H7 (cell line): ENCODE results near the gene TAF11L5. TPM values are rescaled to one million over a fixed set of nuclear protein-coding genes. Genes with fewer than 3 reads are reported as not detected.
"Not testable (repeated sequence)": the region's sequence is repeated elsewhere in the genome, so short reads cannot be mapped to it uniquely, and the experiment has no call there.

Experiments used
- DNase-seq: peaks from one replicate; pipeline ENCODE4 v3.0.0; 2012
- H3K27me3 ChIP-seq: 2 replicates; pipeline ENCODE4 v1.6.0; 2011; ENCODE audit warnings: mild to moderate bottlenecking, low read length; ENCODE audit not compliant: control insufficient read depth, insufficient read depth
- H3K36me3 ChIP-seq: replicated peaks from 2 replicates; pipeline ENCODE4 v1.5.1; 2011; ENCODE audit warnings: low read length; ENCODE audit not compliant: control insufficient read depth, insufficient read depth
- H3K4me3 ChIP-seq: 2 replicates; pipeline ENCODE4 v1.5.1; 2011; ENCODE audit warnings: low read depth, mild to moderate bottlenecking, control low read depth, low read length, moderate library complexity; ENCODE audit not compliant: insufficient read depth
- total RNA-seq: library from RNA; depleted of rRNA; stranded (reverse); fragments of >200 nt; shearing (Covaris generic); gene quantifications from 2 replicates; pipeline ENCODE4 v1.2.3, GENCODE V29; 2014; rRNA removed

Gene TAF11L5
- total RNA-seq: not detected in 2 replicates

DNA sequence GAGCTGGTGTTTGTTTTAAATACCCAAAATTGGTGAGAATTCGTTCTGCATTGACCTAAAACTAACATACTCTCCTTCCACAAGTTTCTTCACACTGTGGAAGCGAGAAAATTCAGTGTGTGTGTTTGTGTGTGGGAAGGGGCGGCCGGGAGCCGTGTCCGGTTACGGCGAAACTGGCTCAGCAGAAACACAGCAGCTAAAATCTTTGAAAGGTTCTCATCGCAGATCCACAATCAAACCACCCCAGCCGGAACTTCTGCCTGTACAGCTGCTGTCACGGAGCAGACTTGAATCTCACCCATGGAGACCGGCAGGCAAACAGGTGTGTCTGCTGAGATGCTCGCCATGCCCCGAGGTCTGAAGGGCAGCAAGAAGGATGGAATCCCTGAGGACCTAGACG, at the start of gene TAF11L5:
TSS of gene TAF11L5 (plus strand) at position 301 of the 400 bp plus-strand sequence.
- DNase-seq, H3K4me3 ChIP-seq, H3K27me3 ChIP-seq, H3K36me3 ChIP-seq: not testable (repeated sequence)

DNA sequence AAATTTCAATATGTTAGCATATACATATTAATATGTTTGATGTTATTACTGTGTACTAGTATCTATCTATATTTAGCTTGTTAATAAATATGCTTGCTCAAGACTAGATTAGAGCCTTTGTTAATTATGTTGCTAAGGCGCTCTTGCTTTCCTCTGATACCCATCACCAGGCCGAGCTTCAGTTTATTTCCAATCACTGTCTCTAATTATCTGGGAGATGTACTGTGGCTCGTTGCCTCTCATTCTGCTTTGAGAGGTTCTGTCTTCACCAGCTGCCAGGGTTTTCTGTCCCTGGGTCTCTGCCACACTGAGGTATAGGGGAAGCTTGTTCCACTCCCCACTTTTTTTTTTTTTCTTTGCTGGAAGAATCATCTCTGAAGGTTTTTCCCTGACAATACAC, 48.0 kb upstream of the TAF11L5 start:
- DNase-seq: no peak
- Histone ChIP-seq H3K27me3 (no peaks in the 10 kb centered on the region), H3K36me3 (no peaks in the 10 kb centered on the region)

DNA sequence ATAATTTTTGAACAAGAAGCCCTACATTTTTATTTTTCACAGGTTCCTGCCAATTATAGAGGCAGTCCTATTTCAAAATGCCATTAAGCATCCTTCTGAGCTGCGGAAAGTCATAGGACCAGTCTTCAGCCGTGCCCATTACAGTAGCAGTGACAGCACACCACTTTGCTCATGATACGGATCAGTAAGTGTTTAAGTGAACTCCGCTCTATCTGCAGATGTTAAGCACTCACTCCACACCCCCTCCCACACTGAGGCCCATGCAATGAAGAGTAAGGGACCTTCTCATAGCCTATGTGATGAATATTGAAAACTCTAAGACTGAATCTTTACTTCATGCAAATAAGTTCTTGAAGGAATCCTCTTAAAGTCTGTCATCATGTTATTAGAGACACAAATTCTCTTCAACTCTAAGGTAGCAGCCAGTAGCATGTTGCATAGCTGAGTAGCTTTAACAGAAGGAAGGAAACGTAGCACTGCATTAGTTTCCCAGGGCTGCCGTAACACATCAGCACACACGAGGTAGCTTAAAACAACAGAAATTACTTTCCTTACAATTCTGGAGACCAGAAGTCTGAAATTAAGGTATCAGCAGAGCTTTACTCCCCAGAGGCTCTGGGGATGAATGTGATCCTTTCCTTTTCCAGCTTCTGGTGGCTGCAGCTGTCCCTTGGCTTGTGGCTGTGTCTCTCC, 47.3 kb upstream of the TAF11L5 start:
- H3K27me3 ChIP-seq: no peaks in the 10 kb centered on the region
- DNase-seq: no peak
- no peak overlapping the region for H3K4me3 ChIP-seq
- no peaks in the 10 kb centered on the region for H3K36me3 ChIP-seq

More for the DNA sequence above, 48.0 kb upstream of the TAF11L5 start:
- H3K4me3 ChIP-seq: no peak overlapping the region

GRCh38 chr5:17481378-17481777, 43.7 kb upstream of the TAF11L5 start:
- Histone ChIP-seq H3K36me3 (no peaks in the 10 kb centered on the region), H3K4me3 (no peak overlapping the region), H3K27me3 (no peaks in the 10 kb centered on the region)
- DNase-seq: no peak

DNA sequence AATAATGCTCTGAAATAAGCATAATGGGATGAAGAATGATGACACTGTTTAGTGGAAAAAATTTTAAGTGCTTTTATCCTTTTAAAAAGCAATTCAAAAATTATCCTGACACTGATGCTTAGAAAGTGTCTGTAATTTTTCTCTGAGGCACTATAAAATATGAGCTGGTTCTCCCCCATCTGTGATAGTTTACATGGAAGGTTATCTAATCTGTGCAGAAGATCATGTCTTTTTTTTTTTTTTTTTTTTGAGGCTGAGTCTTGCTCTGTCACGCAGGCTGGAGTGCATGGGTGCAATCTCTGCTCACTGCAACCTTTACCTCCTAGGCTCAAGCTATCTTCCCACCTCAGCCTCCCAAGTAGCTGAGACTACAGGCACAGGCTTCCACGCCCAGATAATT, 42.2 kb upstream of the TAF11L5 start:
- DNase-seq: no peak
- Histone ChIP-seq H3K4me3 (no peak overlapping the region), H3K27me3 (no peaks in the 10 kb centered on the region), H3K36me3 (no peaks in the 10 kb centered on the region)

DNA sequence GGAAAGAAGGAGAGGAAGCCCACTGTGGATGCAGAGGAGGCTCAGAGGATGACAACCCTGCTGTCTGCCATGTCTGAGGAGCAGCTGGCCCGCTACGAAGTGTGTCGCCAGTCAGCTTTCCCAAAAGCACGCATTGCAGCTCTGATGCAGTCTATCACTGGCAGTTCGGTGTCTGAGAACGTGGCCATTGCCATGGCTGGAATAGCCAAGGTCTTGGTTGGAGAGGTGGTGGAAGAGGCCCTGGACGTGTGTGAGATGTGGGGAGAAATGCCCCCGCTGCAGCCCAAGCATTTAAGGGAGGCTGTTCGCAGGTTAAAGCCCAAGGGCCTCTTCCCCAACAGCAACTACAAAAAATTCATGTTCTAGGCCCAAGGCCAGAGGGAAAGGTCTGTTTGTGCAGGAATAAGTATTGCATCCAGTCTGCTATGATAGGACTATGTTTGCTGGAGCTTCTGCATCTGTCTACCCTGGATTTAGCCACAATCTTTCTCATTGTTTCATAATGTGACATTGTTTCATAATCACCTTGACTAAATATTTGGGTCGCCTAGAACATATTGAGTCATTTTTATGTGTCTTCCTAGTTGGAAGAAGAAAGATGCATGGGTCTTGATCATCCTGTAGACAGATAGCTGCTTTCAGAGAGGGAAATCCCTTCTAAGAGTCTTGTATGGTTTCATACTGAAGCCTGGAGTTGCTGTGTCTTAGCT, 38.4 kb upstream of the TAF11L5 start:
- DNase-seq, H3K27me3 ChIP-seq, H3K4me3 ChIP-seq, H3K36me3 ChIP-seq: not testable (repeated sequence)

GRCh38 chr5:17487174-17487512, 37.9 kb upstream of the TAF11L5 start:
- no peaks in the 10 kb centered on the region; the same call in 1 of the 2 replicates for H3K27me3 ChIP-seq
- no peaks in the 10 kb centered on the region for H3K36me3 ChIP-seq
- DNase-seq: no peak
- no peak overlapping the region for H3K4me3 ChIP-seq

- H3K36me3 ChIP-seq: not testable (repeated sequence)
Observed at GRCh38 chr5:17491257-17491656, 33.8 kb upstream of the TAF11L5 start.

GRCh38 chr5:17492770-17493169, 32.3 kb upstream of the TAF11L5 start:
- no peaks in the 10 kb centered on the region; the same call in 1 of the 2 replicates for H3K27me3 ChIP-seq
- DNase-seq: no peak
- no peak overlapping the region for H3K4me3 ChIP-seq
- no peaks in the 10 kb centered on the region for H3K36me3 ChIP-seq

More at GRCh38 chr5:17491257-17491656, 33.8 kb upstream of the TAF11L5 start:
- not testable (repeated sequence) for DNase-seq, H3K4me3 ChIP-seq, H3K27me3 ChIP-seq

DNA sequence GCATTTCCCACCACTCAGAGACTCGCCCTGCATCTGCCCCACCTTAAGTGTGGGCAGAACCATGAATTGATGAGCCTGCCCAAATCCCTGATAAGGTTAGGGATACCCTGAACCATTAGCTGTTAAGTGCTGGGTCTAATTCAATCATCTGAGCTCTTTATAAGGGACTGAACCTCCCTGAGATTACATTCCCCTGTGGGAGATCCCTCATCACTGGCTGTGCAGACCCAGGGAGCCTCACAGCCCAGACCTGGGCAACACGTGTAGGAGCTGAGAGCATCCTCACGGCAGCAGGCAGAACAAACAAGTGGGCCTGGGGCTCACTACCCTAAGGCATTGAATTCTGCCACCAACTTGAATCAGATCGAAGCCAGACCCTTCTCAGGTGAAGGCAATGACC, 27.6 kb upstream of the TAF11L5 start:
- no peak for DNase-seq
- Histone ChIP-seq H3K36me3 (no peaks in the 10 kb centered on the region), H3K4me3 (no peak overlapping the region)

DNA sequence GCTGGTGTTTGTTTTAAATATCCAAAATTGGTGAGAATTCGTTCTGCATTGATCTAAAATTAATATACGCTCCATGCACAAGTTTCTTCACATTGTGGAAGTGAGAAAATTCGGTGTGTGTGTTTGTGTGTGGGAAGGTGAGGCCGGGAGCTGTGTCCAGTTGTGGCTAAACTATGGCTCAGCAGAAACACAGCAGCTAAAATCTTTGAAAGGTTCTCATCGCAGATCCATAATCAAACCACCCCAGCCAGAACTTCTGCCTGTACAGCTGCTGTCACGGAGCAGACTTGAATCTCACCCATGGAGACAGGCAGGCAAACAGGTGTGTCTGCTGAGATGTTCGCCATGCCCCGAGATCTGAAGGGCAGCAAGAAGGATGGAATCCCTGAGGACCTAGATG, 27.1 kb upstream of the TAF11L5 start, which contains the start of gene TAF11L2:
TSS of gene TAF11L2 (plus strand) at position 301 of the 400 bp plus-strand sequence.
- not testable (repeated sequence) for H3K27me3 ChIP-seq, H3K36me3 ChIP-seq, DNase-seq, H3K4me3 ChIP-seq

More for the DNA sequence above, 27.6 kb upstream of the TAF11L5 start:
- no peaks in the 10 kb centered on the region for H3K27me3 ChIP-seq

GRCh38 chr5:17511775-17512325, 13.2 kb upstream of the TAF11L5 start:
- Histone ChIP-seq H3K27me3 (no peaks in the 10 kb centered on the region), H3K4me3 (no peak overlapping the region), H3K36me3 (no peaks in the 10 kb centered on the region)
- DNase-seq: no peak

DNA sequence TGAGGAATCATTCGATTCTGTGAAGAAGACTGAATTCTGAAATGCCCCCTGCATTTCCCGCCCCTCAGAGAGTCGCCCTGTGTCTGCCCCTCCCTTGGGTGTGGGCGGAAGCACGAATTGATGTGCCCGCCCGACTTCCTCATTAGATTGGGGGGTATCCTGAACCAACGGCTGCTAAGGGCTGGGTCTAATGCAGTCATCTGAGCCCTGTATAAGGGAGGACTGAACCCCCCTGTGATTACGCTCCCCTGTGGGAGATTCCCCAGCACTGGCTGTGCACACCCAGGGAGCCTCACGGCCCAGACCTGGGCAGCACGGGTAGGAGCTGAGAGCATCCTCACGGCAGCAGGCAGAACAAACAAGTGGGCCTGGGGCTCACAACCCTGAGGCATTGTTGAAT, 7.5 kb upstream of the TAF11L5 start:
- H3K36me3 ChIP-seq, DNase-seq, H3K4me3 ChIP-seq, H3K27me3 ChIP-seq: not testable (repeated sequence)

- H3K27me3 ChIP-seq, H3K4me3 ChIP-seq, DNase-seq, H3K36me3 ChIP-seq: not testable (repeated sequence)
Observed at GRCh38 chr5:17518067-17518466, 7.0 kb upstream of the TAF11L5 start, which contains the start of gene TAF11L3. Gene TAF11L3 (plus strand): TSS chr5:17518367.

- not testable (repeated sequence) for H3K27me3 ChIP-seq, H3K4me3 ChIP-seq, DNase-seq
Observed at GRCh38 chr5:17519508-17519907, 5.5 kb upstream of the TAF11L5 start.

More at GRCh38 chr5:17519508-17519907, 5.5 kb upstream of the TAF11L5 start:
- not testable (repeated sequence) for H3K36me3 ChIP-seq
